Endothelial cell of umbilical vein (primary cell): ENCODE data around the gene BRICD5. TPM values are rescaled to one million over a fixed set of nuclear protein-coding genes. Genes with fewer than 3 reads are reported as not detected.

ENCODE experiments used
- BruUV-seq: library from RNA; stranded (reverse); fragments of 400-500 nt; replicated peaks from 2 replicates; lab custom pipeline; 2021; lab: Mats Ljungman, UMichigan
- CTCF ChIA-PET: fragments of 300-600, 350-600 bp; sonication (Branson Sonifier 250); formaldehyde crosslinking; loops from one replicate; lab custom pipeline; 2021; ENCODE audit warnings: antibody characterized with exemption, inconsistent platforms; lab: Charles Lee
- POLR2A ChIA-PET: fragments of 300-600, 350-600 bp; sonication (Branson Sonifier 250); formaldehyde crosslinking; loops from one replicate; lab custom pipeline; 2021; ENCODE audit warnings: antibody characterized with exemption, inconsistent platforms; lab: Charles Lee
- DNase-seq: peaks from one replicate; pipeline ENCODE4 v3.0.0-alpha.2; 2011; ENCODE audit warnings: low read depth, low spot score
- FAIRE-seq: peaks from 2 replicates; lab custom pipeline; 2011; peaks lifted over from hg19 to GRCh38; lab: Jason Lieb, UNC
- H2AFZ ChIP-seq: 2 replicates; pipeline ENCODE4 v1.6.0; 2012; ENCODE audit warnings: low read depth, low read length, control low read depth, inconsistent platforms
- H3K27ac ChIP-seq: 2 replicates; pipeline ENCODE4 v1.5.1; 2011; ENCODE audit warnings: low read depth, mild to moderate bottlenecking, control low read depth, low read length, moderate library complexity; ENCODE audit not compliant: insufficient read depth
- H3K27me3 ChIP-seq, 2 experiments: 2 replicates each; pipeline versions ENCODE4 v1.6.0 to v1.6.1; 2011; ENCODE audit warnings: low read length in 2 of 2, mixed read lengths in 1 of 2; ENCODE audit not compliant: control insufficient read depth in 2 of 2, insufficient read depth in 2 of 2
- H3K36me3 ChIP-seq, 2 experiments: 2 replicates in 1 of 2; 3 replicates in 1 of 2; pipeline ENCODE4 v1.5.1; 2011; ENCODE audit warnings: low read length in 2 of 2, mild to moderate bottlenecking in 1 of 2, moderate library complexity in 1 of 2; ENCODE audit not compliant: control insufficient read depth in 2 of 2, insufficient read depth in 2 of 2; ENCODE audit errors: extremely low read depth in 1 of 2
- H3K4me1 ChIP-seq: 3 replicates; pipeline ENCODE4 v1.5.1; 2011; ENCODE audit warnings: mild to moderate bottlenecking, low read length; ENCODE audit not compliant: control insufficient read depth, insufficient read depth; ENCODE audit errors: extremely low read depth
- H3K4me2 ChIP-seq: 2 replicates; pipeline ENCODE4 v1.6.1; 2011; ENCODE audit warnings: low read length, control low read depth, mixed read lengths; ENCODE audit not compliant: insufficient read depth
- H3K4me3 ChIP-seq, 3 experiments: fragments of 200-600 bp in 1 of 3; sonication (generic), shearing (Covaris generic) in 1 of 3; replicated peaks in 1 of 3; 2 replicates each; pipeline ENCODE4 v1.5.1; 2011 to 2016; ENCODE audit warnings: control low read depth in 3 of 3, low read length in 3 of 3, mild to moderate bottlenecking in 2 of 3, inconsistent platforms in 1 of 3, low read depth in 1 of 3, moderate library complexity in 1 of 3; ENCODE audit not compliant: insufficient read depth in 1 of 3
- H3K79me2 ChIP-seq: 2 replicates; pipeline ENCODE4 v1.6.0; 2012; ENCODE audit warnings: low read length, inconsistent platforms; ENCODE audit not compliant: control insufficient read depth, insufficient read depth
- H3K9ac ChIP-seq: replicated peaks from 2 replicates; pipeline ENCODE3; 2011; ENCODE audit warnings: low read length, control low read depth; ENCODE audit not compliant: insufficient read depth; ENCODE audit errors: extremely low read depth
- H3K9me1 ChIP-seq: replicated peaks from 3 replicates; pipeline ENCODE4 v1.6.0; 2011; ENCODE audit warnings: mild to moderate bottlenecking, low read length; ENCODE audit not compliant: control insufficient read depth, insufficient read depth; ENCODE audit errors: extremely low read depth
- H3K9me3 ChIP-seq: replicated peaks from 2 replicates; pipeline ENCODE4 v1.5.1; 2012; ENCODE audit warnings: low read length, inconsistent platforms; ENCODE audit not compliant: control insufficient read depth, insufficient read depth
- H4K20me1 ChIP-seq: replicated peaks from 2 replicates; pipeline ENCODE3; 2011; ENCODE audit warnings: mild to moderate bottlenecking, low read length; ENCODE audit not compliant: control insufficient read depth, insufficient read depth; ENCODE audit errors: extremely low read depth
- EZH2 ChIP-seq: IDR thresholded peaks from 2 replicates; pipeline ENCODE4 v1.6.1; 2012; ENCODE audit warnings: borderline replicate concordance, low read depth, mild to moderate bottlenecking, moderate library complexity, low read length, inconsistent platforms; ENCODE audit not compliant: severe bottlenecking
- JUN ChIP-seq: IDR thresholded peaks from 2 replicates; pipeline ENCODE4 v1.6.1; 2011; ENCODE audit warnings: borderline replicate concordance, low read depth; ENCODE audit not compliant: insufficient read length, insufficient read depth
- MAX ChIP-seq: IDR thresholded peaks from 2 replicates; pipeline ENCODE4 v1.6.1; 2011; ENCODE audit not compliant: insufficient read depth, insufficient read length
- MYC ChIP-seq: IDR thresholded peaks from one replicate; pipeline ENCODE4 v1.6.1; 2011; ENCODE audit warnings: mild to moderate bottlenecking, low read depth, low read length
- POLR2A ChIP-seq: IDR thresholded peaks from 2 replicates; pipeline ENCODE4 v1.6.1; 2012; ENCODE audit warnings: low read depth, mild to moderate bottlenecking, control low read depth, low read length
- POLR2AphosphoS5 ChIP-seq: IDR thresholded peaks from 2 replicates; pipeline ENCODE4 v1.6.1; 2012; ENCODE audit warnings: low read depth, mild to moderate bottlenecking, control low read depth, low read length, moderate library complexity; ENCODE audit not compliant: insufficient read depth
- dilution Hi-C: fragments of 300-500 bp; cut with MboI; formaldehyde crosslinking; loops from one replicate; pipeline ENCODE4 v1.15.0; 2019; ENCODE audit warnings: low sequenced_read_pairs; ENCODE audit not compliant: extremely low pct_ligation_motif_present
- intact Hi-C: fragments of 100-400 bp; cut with micrococcal nuclease; formaldehyde crosslinking; loops from one replicate; pipeline ENCODE4 v1.10.0; 2022
- polyA plus RNA-seq, 4 experiments: library from polyadenylated mRNA; depleted of rRNA in 3 of 4; stranded (reverse) in 3 of 4; unstranded in 1 of 4; fragments of >200 nt; gene quantifications; 2 replicates each; pipeline versions ENCODE4 v1.2.1 to v1.2.3, GENCODE V29; 2011 to 2012; ENCODE audit warnings: missing spikeins in 1 of 4
- total RNA-seq: library from RNA; stranded (reverse); gene quantifications from 2 replicates; pipeline ENCODE4 v1.2.3, GENCODE V29; 2021

Gene BRICD5
- total and polyA plus RNA-seq, 2 donors (not counting 3 experiments of a cell fraction or from before 2014, with no cell fraction given), result 5.6 to 8.4 TPM

GRCh38 chr16:2163211-2163881, 47.3 kb downstream of the BRICD5 start:
- TF ChIP-seq POLR2A (no peak), JUN (no peak), MAX (no peak)
- DNase-seq (no peak), FAIRE-seq (no peak)
- Histone ChIP-seq H3K27me3 (no peaks in the 10 kb centered on the region), H3K9ac (no peak overlapping the region), H3K36me3 (peaks cover 5 to 29% of the 10 kb centered on the region in 2 experiments), H3K9me3 (no peaks in the 10 kb centered on the region), H3K4me3 (no peak overlapping the region), H3K4me2 (no peak overlapping the region), H4K20me1 (no peaks in the 10 kb centered on the region), H3K79me2 (peaks cover 75% of the 10 kb centered on the region), H3K4me1 (peaks cover 19% of the 10 kb centered on the region), H3K9me1 (no peaks in the 10 kb centered on the region), H2AFZ (no peak overlapping the region), H3K27ac (no peak overlapping the region)
- ChIA-PET POLR2A (no interaction called here), CTCF (no interaction called here)
- dilution Hi-C loops, result loop anchor here (25.0 kb wide), 1 partner anchor 126 kb away; the partner anchor contains the start of genes NHERF2, NTHL1 and TSC2
- intact Hi-C loops, result no loop called here
- BruUV-seq, result no TSS peak

GRCh38 chr16:2162676-2163118, 48.0 kb downstream of the BRICD5 start:
- Histone ChIP-seq H3K36me3 (peaks cover 0 to 23% of the 10 kb centered on the region in 2 experiments), H3K4me1 (peaks cover 22% of the 10 kb centered on the region), H3K27me3 (no peaks in the 10 kb centered on the region), H3K9me3 (no peaks in the 10 kb centered on the region), H3K4me3 (no peak overlapping the region), H3K9ac (no peak overlapping the region), H4K20me1 (no peaks in the 10 kb centered on the region), H2AFZ (no peak overlapping the region), H3K79me2 (peaks cover 75% of the 10 kb centered on the region), H3K4me2 (no peak overlapping the region), H3K27ac (no peak overlapping the region), H3K9me1 (no peaks in the 10 kb centered on the region)
- dilution Hi-C loops, result loop anchor here (25.0 kb wide), 1 partner anchor 125 kb away; the partner anchor contains the start of genes NHERF2, NTHL1 and TSC2
- POLR2A ChIA-PET, result no interaction called here
- no peak for FAIRE-seq
- CTCF ChIA-PET, result no interaction called here
- intact Hi-C loops, result no loop called here
- no peak for TF ChIP-seq EZH2
- TF ChIP-seq MAX, result no peak
- no peak for TF ChIP-seq POLR2AphosphoS5
- no peak for TF ChIP-seq MYC
- no TSS peak for BruUV-seq
- DNase-seq, result no peak
